ENCODE measurements around the gene AURKB.
A peak's percentile ranks its signal among the peaks of the same experiment; 100 is the strongest.

Gene AURKB

DNA sequence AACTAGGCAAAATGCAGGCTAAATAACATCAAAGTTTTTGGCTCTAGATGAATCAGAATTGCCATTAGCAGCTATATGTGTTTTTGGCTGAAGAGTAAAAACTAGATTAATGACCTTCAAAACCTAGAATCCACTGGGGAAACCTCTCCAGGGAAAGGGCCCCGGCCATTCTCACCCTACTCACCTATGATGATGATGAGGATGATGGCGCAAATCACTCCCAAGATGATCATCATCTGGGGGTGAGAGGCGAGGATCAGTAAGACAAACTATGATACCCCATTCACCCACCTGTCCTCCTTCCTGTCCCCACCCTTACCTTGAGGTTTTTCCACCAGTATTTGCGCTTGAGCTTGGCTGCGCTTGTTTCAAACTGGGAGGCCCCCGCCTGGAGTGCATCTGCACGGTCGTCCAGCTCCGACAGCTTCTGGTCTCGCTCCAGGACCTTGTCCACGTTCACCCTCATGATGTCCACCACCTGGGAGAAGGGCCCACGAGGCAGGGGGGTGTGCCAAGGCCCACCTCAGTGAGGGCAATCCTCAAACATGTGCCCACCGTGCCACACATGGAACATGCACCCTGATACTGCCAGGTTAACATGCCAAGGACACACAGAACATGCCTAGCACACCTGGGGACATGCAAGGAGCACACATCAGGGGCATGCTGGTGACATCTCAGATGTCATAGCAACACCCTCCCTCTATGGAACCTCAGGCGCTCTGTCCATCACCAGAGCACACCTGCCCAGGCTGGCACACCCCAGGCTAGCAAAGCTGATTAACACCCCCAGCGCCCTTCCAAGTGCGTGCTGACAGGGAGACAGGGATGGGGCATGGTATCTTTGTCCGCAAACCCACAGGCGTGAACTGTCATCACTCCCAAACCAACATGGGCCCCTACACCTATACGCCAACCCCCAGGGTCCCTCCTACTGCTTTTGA is 48.8 kb downstream of the AURKB start:
- H3K27me3 ChIP-seq (ENCODE audit: insufficient read depth, low read depth, severe bottlenecking): no peaks in the 10 kb centered on the region
- peaks cover 35% of the 10 kb centered on the region for H3K36me3 ChIP-seq
- H3K27ac ChIP-seq: peak overlapping the region; percentile 98
- no peaks in the 10 kb centered on the region for H3K9me3 ChIP-seq (ENCODE audit: severe bottlenecking)
- H3K4me3 ChIP-seq (ENCODE audit: low read depth, low read length): peak overlapping the region; percentile 95
- TF ChIP-seq CTCF (IDR thresholded peaks at IDR 0.05; ENCODE audit: low read depth, low read length): no peak
- no peak for DNase-seq

DNA sequence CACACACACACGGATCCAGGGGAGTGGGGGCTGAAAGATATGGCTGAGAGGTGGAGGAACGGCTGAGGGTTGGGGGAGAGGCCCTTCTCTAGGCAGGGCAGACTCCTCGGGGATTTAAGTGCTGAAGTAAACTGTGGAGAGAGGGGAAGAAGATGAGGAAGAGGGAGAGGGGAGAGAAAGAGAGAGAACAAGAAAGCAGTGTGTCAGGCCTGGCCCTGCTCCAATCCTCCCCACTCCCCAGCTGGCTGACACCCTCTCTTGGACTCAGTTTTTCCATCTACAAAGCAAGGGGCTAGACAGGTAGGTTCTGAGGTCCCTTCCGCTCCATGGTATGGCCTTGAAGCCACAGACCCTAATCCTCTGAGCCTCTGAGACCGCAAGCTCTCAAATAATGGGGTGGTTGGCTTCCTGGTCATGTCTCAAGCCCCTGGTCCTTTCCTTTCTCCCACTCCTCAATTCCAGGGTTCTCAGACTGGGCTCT is 49.6 kb downstream of the AURKB start:
- no peaks in the 10 kb centered on the region for H3K9me3 ChIP-seq (ENCODE audit: severe bottlenecking)
- no peak overlapping the region for H3K4me3 ChIP-seq (ENCODE audit: low read depth, low read length)
- no peak overlapping the region; the same call in 1 of the 2 replicates for H3K27ac ChIP-seq
- no peak for DNase-seq
- H3K27me3 ChIP-seq (ENCODE audit: insufficient read depth, low read depth, severe bottlenecking): no peaks in the 10 kb centered on the region
- TF ChIP-seq CTCF (IDR thresholded peaks at IDR 0.05; ENCODE audit: low read depth, low read length): no peak
- peaks cover 35% of the 10 kb centered on the region for H3K36me3 ChIP-seq

- peaks cover 35% of the 10 kb centered on the region for H3K36me3 ChIP-seq
- DNase-seq: no peak
- no peaks in the 10 kb centered on the region for H3K9me3 ChIP-seq (ENCODE audit: severe bottlenecking)
- no peak overlapping the region for H3K27ac ChIP-seq
- no peak for TF ChIP-seq CTCF (IDR thresholded peaks at IDR 0.05; ENCODE audit: low read depth, low read length)
- no peak overlapping the region for H3K4me3 ChIP-seq (ENCODE audit: low read depth, low read length)
- H3K27me3 ChIP-seq (ENCODE audit: insufficient read depth, low read depth, severe bottlenecking): no peaks in the 10 kb centered on the region
Observed at GRCh38 chr17:8160224-8160577, 50.2 kb downstream of the AURKB start.

- no peaks in the 10 kb centered on the region for H3K9me3 ChIP-seq (ENCODE audit: severe bottlenecking)
- peaks cover 35% of the 10 kb centered on the region for H3K36me3 ChIP-seq
- H3K27me3 ChIP-seq (ENCODE audit: insufficient read depth, low read depth, severe bottlenecking): no peaks in the 10 kb centered on the region
- no peak overlapping the region for H3K27ac ChIP-seq
- TF ChIP-seq CTCF (IDR thresholded peaks at IDR 0.05; ENCODE audit: low read depth, low read length): no peak
- DNase-seq: no peak
- no peak overlapping the region for H3K4me3 ChIP-seq (ENCODE audit: low read depth, low read length)
Observed at GRCh38 chr17:8159459-8160223, 50.7 kb downstream of the AURKB start.

GRCh38 chr17:8159032-8159400 is 51.4 kb downstream of the AURKB start:
- no peak overlapping the region for H3K27ac ChIP-seq

More at GRCh38 chr17:8159032-8159400, 51.4 kb downstream of the AURKB start:
- H3K9me3 ChIP-seq (ENCODE audit: severe bottlenecking): no peaks in the 10 kb centered on the region
- peaks cover 35% of the 10 kb centered on the region for H3K36me3 ChIP-seq
- no peak overlapping the region for H3K4me3 ChIP-seq (ENCODE audit: low read depth, low read length)
- no peaks in the 10 kb centered on the region for H3K27me3 ChIP-seq (ENCODE audit: insufficient read depth, low read depth, severe bottlenecking)
- no peak for DNase-seq
- TF ChIP-seq CTCF (IDR thresholded peaks at IDR 0.05; ENCODE audit: low read depth, low read length): no peak

Data from WERI-Rb-1 (cell line).